Sigmoid colon (tissue), 7 donors: ENCODE measurements around the gene RAB11FIP3. TPM values are rescaled to one million over a fixed set of nuclear protein-coding genes. Genes with fewer than 3 reads are reported as not detected.

Experiments used
- DNase-seq: peaks from one replicate; pipeline ENCODE4 v3.0.0-alpha.2; 2019
- H3K27ac ChIP-seq, 4 donors: fragments of 200-600 bp; sonication (generic); one replicate each; pipeline ENCODE4 v1.5.1; 2016 to 2019; ENCODE audit warnings: mild to moderate bottlenecking in 1 of 4
- H3K27me3 ChIP-seq, 3 donors: fragments of 200-600 bp; sonication (generic); one replicate each; pipeline ENCODE4 v1.5.1; 2019; ENCODE audit warnings: mild to moderate bottlenecking in 1 of 3
- H3K36me3 ChIP-seq, 4 donors: fragments of 200-600 bp; sonication (generic); one replicate each; pipeline ENCODE4 v1.5.1; 2016 to 2019
- H3K4me1 ChIP-seq, 4 donors: fragments of 200-600 bp; sonication (generic); one replicate each; pipeline ENCODE4 v1.5.1; 2017 to 2019
- H3K4me3 ChIP-seq, 4 donors: fragments of 200-600 bp; sonication (generic); one replicate each; pipeline ENCODE4 v1.5.1; 2017 to 2019; ENCODE audit warnings: mild to moderate bottlenecking in 2 of 4, moderate library complexity in 1 of 4
- H3K9me3 ChIP-seq, 4 donors: fragments of 200-600 bp in 3 of 4; sonication (generic) in 3 of 4; one replicate each; pipeline versions ENCODE4 v1.5.1 to v1.6.1; 2013 to 2019
- CTCF ChIP-seq, 4 experiments: fragments of 450-650 bp in 3 of 4; fragments of 200-600 bp in 1 of 4; IDR thresholded peaks; one replicate each; pipeline ENCODE4 v1.5.1; 2016 to 2019; ENCODE audit warnings: antibody characterized with exemption in 4 of 4, mild to moderate bottlenecking in 3 of 4, moderate library complexity in 2 of 4
- EP300 ChIP-seq, 4 donors: sonication (generic); formaldehyde crosslinking; IDR thresholded peaks; one replicate each; pipeline ENCODE4 v1.6.1; 2017; ENCODE audit warnings: antibody characterized with exemption in 4 of 4
- POLR2A ChIP-seq, 2 donors: fragments of 450-650 bp; IDR thresholded peaks; one replicate each; pipeline ENCODE4 v1.6.1; 2016; ENCODE audit warnings: antibody characterized with exemption in 2 of 2, mild to moderate bottlenecking in 2 of 2, moderate library complexity in 2 of 2
- POLR2AphosphoS5 ChIP-seq, 4 donors: sonication (generic); formaldehyde crosslinking; IDR thresholded peaks; one replicate each; pipeline ENCODE4 v1.6.1; 2017; ENCODE audit warnings: antibody characterized with exemption in 4 of 4
- WGBS, 2 donors: extraction: QIAGEN DNeasy Blood & Tissue Kit; methylation state at CpG; one replicate each; pipeline ENCODE4 v1.1.7; 2013; 5-methylcytosine and 5-hydroxymethylcytosine counted together
- intact Hi-C: fragments of 100-400 bp; cut with DNase I; formaldehyde crosslinking; loops from one replicate; pipeline ENCODE4 v1.15.1; 2023
- polyA plus RNA-seq, 3 donors: library from polyadenylated mRNA; stranded (reverse); fragments of 200-250 nt; gene quantifications; one replicate each; pipeline ENCODE4 v1.2.3, GENCODE V29; 2013
- total RNA-seq, 4 donors: library from RNA; depleted of rRNA; stranded (reverse); fragments of >200 nt; gene quantifications; one replicate each; pipeline ENCODE4 v1.1.0, GENCODE V29; 2016
- donor health status: healthy with polysubstance abuse.
- donor health status: Bipolar disorder and iron deficiency.
- donor health status: healthy.

The RAB11FIP3 gene
- total and polyA plus RNA-seq, 7 donors = 10.6 to 44.9 (median 21.4) TPM

- no peaks in the 10 kb centered on the region for H3K9me3 ChIP-seq
- peak overlapping the region in 1 of 4 donors; percentile 82 for H3K4me3 ChIP-seq
- H3K27ac ChIP-seq = peak overlapping the region; percentile 87 to 98 (median 97)
- no peak for DNase-seq
- peaks cover 0 to 51% (median 40%) of the 10 kb centered on the region in 4 donors for H3K4me1 ChIP-seq
- 82 to 87% methylated on average over 24 of the region's 24 CpGs for WGBS, 2 donors
- no peak for TF ChIP-seq POLR2A (IDR thresholded peaks at IDR 0.05)
- no peak for TF ChIP-seq EP300 (IDR thresholded peaks at IDR 0.05)
- no peak for TF ChIP-seq CTCF (IDR thresholded peaks at IDR 0.05)
- TF ChIP-seq POLR2AphosphoS5 (IDR thresholded peaks at IDR 0.05) = no peak
- peaks cover 0 to 10% (median 0%) of the 10 kb centered on the region in 4 donors for H3K36me3 ChIP-seq
- intact Hi-C loops = no loop called here
- no peaks in the 10 kb centered on the region for H3K27me3 ChIP-seq
Observed at GRCh38 chr16:398561-399339, 26.7 kb upstream of the RAB11FIP3 start.

GRCh38 chr16:399340-400019 lies 26.0 kb upstream of the RAB11FIP3 start:
- Histone ChIP-seq H3K36me3 (peaks cover 0 to 10% (median 0%) of the 10 kb centered on the region in 4 donors), H3K9me3 (no peaks in the 10 kb centered on the region), H3K4me3 (no peak overlapping the region), H3K4me1 (peaks cover 0 to 51% (median 40%) of the 10 kb centered on the region in 4 donors), H3K27me3 (no peaks in the 10 kb centered on the region), H3K27ac (peak overlapping the region in 3 of 4 donors; percentile 96 to 98 (median 98))
- intact Hi-C loops = loop anchor here (2.0 kb wide), 2 partner anchors 17 to 47 kb away; partner anchors contain the start of gene AXIN1
- TF ChIP-seq POLR2AphosphoS5 (IDR thresholded peaks at IDR 0.05) = no peak
- no peak for TF ChIP-seq CTCF (IDR thresholded peaks at IDR 0.05)
- TF ChIP-seq EP300 (IDR thresholded peaks at IDR 0.05) = no peak
- no peak for TF ChIP-seq POLR2A (IDR thresholded peaks at IDR 0.05)
- WGBS, 2 donors = 83 to 87% methylated on average over 22 of the region's 22 CpGs
- DNase-seq = no peak

- intact Hi-C loops = loop anchor here (2.0 kb wide), 2 partner anchors 17 to 47 kb away; partner anchors contain the start of gene AXIN1
- Histone ChIP-seq H3K4me3 (peak overlapping the region in 1 of 4 donors; percentile 90), H3K27me3 (no peaks in the 10 kb centered on the region), H3K9me3 (no peaks in the 10 kb centered on the region), H3K36me3 (peaks cover 0 to 10% (median 0%) of the 10 kb centered on the region in 4 donors), H3K4me1 (peaks cover 0 to 51% (median 40%) of the 10 kb centered on the region in 4 donors), H3K27ac (peak overlapping the region; percentile 91 to 96 (median 93))
- no peak for DNase-seq
- WGBS, 2 donors = 69 to 74% methylated on average over 10 of the region's 10 CpGs
- no peak for TF ChIP-seq POLR2A (IDR thresholded peaks at IDR 0.05)
- no peak for TF ChIP-seq POLR2AphosphoS5 (IDR thresholded peaks at IDR 0.05)
- no peak for TF ChIP-seq EP300 (IDR thresholded peaks at IDR 0.05)
- no peak for TF ChIP-seq CTCF (IDR thresholded peaks at IDR 0.05)
Observed at GRCh38 chr16:400061-400591, 25.3 kb upstream of the RAB11FIP3 start.

GRCh38 chr16:401468-402348 lies 23.7 kb upstream of the RAB11FIP3 start, which contains the start of gene DECR2:
Gene DECR2, plus strand, starts transcription at chr16:401885. Its CDS starts 79 bp downstream, at chr16:401964.
- Histone ChIP-seq H3K27me3 (no peaks in the 10 kb centered on the region), H3K9me3 (no peaks in the 10 kb centered on the region), H3K4me3 (peak within 1 kb of the TSS; percentile 66 to 90 (median 87)), H3K27ac (peak within 1 kb of the TSS; percentile 91 to 96 (median 93)), H3K36me3 (peaks cover 0 to 10% (median 0%) of the 10 kb centered on the region in 4 donors), H3K4me1 (peaks cover 0 to 42% (median 33%) of the 10 kb centered on the region in 4 donors)
- TF ChIP-seq POLR2AphosphoS5 (IDR thresholded peaks at IDR 0.05) = peak; percentile 91 to 97 (median 96)
- TF ChIP-seq EP300 (IDR thresholded peaks at IDR 0.05) = no peak
- peak; percentile 10 to 56 (median 35) for TF ChIP-seq CTCF (IDR thresholded peaks at IDR 0.05)
- TF ChIP-seq POLR2A (IDR thresholded peaks at IDR 0.05) = peak in 1 of 2 donors; percentile 76
- WGBS, 2 donors = 1% methylated on average over 91 of the region's 91 CpGs
- intact Hi-C loops = loop anchor here (1.0 to 2.0 kb wide), 3 partner anchors 19 to 49 kb away; partner anchors contain the start of genes AXIN1 and RAB11FIP3
- peak; percentile 97 for DNase-seq
